Liver (tissue), 3 donors: ENCODE data around the gene SRGAP1.

Source experiments
- CTCF ChIP-seq: fragments of 150-350 bp; IDR thresholded peaks from 2 replicates; pipeline ENCODE4 v1.5.1; 2017; ENCODE audit warnings: improper control_type of control experiment, low read depth, low read length; ENCODE audit not compliant: missing input control
- EGR1 ChIP-seq, 2 donors: IDR thresholded peaks; 2 replicates each; pipeline ENCODE4 v1.6.1; 2016 to 2018; ENCODE audit warnings: antibody characterized with exemption in 2 of 2, low read depth in 2 of 2
- GABPA ChIP-seq, 2 donors: IDR thresholded peaks in 1 of 2; conservative IDR thresholded peaks in 1 of 2; 2 replicates each; pipeline ENCODE4 v1.6.1; 2016; ENCODE audit warnings: antibody characterized with exemption in 2 of 2, mild to moderate bottlenecking in 1 of 2, moderate library complexity in 1 of 2
- HNF4A ChIP-seq, 2 donors: conservative IDR thresholded peaks; 2 replicates each; pipeline ENCODE4 v1.6.1; 2016; ENCODE audit warnings: antibody characterized with exemption in 2 of 2, mild to moderate bottlenecking in 2 of 2
- HNF4G ChIP-seq: IDR thresholded peaks from 2 replicates; pipeline ENCODE4 v1.6.1; 2016; ENCODE audit warnings: antibody characterized with exemption
- JUND ChIP-seq, 2 donors: IDR thresholded peaks; 2 replicates each; pipeline ENCODE4 v1.6.1; 2016; ENCODE audit warnings: antibody characterized with exemption in 2 of 2
- MAX ChIP-seq: IDR thresholded peaks from 2 replicates; pipeline ENCODE4 v1.6.1; 2016; ENCODE audit warnings: antibody characterized with exemption
- NR2F2 ChIP-seq: IDR thresholded peaks from 2 replicates; pipeline ENCODE4 v1.6.1; 2016; ENCODE audit warnings: antibody characterized with exemption
- RAD21 ChIP-seq, 2 donors: IDR thresholded peaks; 2 replicates each; pipeline ENCODE4 v1.6.1; 2016; ENCODE audit warnings: antibody characterized with exemption in 2 of 2, mild to moderate bottlenecking in 2 of 2
- REST ChIP-seq: IDR thresholded peaks from 2 replicates; pipeline ENCODE4 v1.6.1; 2016; ENCODE audit warnings: antibody characterized with exemption, mild to moderate bottlenecking
- SP1 ChIP-seq: IDR thresholded peaks from 2 replicates; pipeline ENCODE4 v1.6.1; 2018; ENCODE audit warnings: antibody characterized with exemption, mild to moderate bottlenecking
- TAF1 ChIP-seq: conservative IDR thresholded peaks from 2 replicates; pipeline ENCODE4 v1.6.1; 2016; ENCODE audit warnings: antibody characterized with exemption, mild to moderate bottlenecking
- YY1 ChIP-seq: IDR thresholded peaks from 2 replicates; pipeline ENCODE4 v1.6.1; 2016; ENCODE audit warnings: antibody characterized with exemption, mild to moderate bottlenecking
- ZBTB33 ChIP-seq: IDR thresholded peaks from 2 replicates; pipeline ENCODE4 v1.6.1; 2016; ENCODE audit warnings: antibody characterized with exemption
- donor health status: healthy.
- donor health status: healthy.

GRCh38 chr12:64010069-64010686 lies 165.7 kb downstream of the SRGAP1 start:
- TF ChIP-seq REST (no peak), CTCF (no peak), SP1 (no peak), RAD21 (IDR thresholded peaks at IDR 0.05) (no peak), NR2F2 (no peak), TAF1 (no peak), MAX (no peak), HNF4A (conservative IDR thresholded peaks at IDR 0.05) (no peak), JUND (IDR thresholded peaks at IDR 0.05) (no peak), ZBTB33 (no peak), EGR1 (IDR thresholded peaks at IDR 0.05; ENCODE audit: low read depth in 2 of 2) (no peak), YY1 (no peak), GABPA (IDR thresholded peaks at IDR 0.05 in 1 of 2, conservative IDR thresholded peaks at IDR 0.05 in 1 of 2) (no peak), HNF4G (no peak)
